ENCODE results near the gene GGCX. TPM values are rescaled to one million over a fixed set of nuclear protein-coding genes. Genes with fewer than 3 reads are reported as not detected.
"Not testable (repeated sequence)": the region's sequence is repeated elsewhere in the genome, so short reads cannot be mapped to it uniquely, and the experiment has no call there.

The GGCX gene
- total RNA-seq, 1 experiment from 2014 or later, result 115 TPM

- no peak for DNase-seq (ENCODE audit: low read depth)
Observed at GRCh38 chr2:85575739-85576138, 14.4 kb upstream of the GGCX start.

GRCh38 chr2:85566265-85566664 is 5.0 kb upstream of the GGCX start:
- no peak for DNase-seq (ENCODE audit: low read depth)

GRCh38 chr2:85564144-85564563 is 2.9 kb upstream of the GGCX start:
- DNase-seq (ENCODE audit: low read depth), result no peak

DNA sequence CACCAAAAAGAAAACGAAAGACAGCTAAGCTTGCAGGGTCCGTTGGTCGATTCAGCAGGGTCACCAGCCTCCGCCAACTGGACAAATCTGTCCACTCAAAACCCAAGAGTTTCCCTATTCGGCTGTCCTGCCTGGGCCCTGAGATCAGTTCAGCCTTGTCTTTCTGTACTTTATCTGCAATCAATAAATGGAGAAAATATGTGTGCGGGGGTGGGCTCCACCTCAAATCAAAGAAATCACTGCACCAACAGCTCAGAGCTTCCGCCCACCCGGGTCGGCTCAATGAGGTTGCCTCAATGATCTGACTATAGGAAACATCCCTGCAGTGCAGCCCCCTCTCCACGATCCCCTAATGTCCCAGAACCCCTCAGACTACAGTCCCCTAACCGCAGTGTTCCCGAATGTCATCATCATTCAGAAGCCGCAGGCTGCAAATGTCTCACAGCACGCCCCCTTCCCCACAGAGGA is 447 bp downstream of the GGCX start:
- DNase-seq (ENCODE audit: low read depth), result no peak

DNA sequence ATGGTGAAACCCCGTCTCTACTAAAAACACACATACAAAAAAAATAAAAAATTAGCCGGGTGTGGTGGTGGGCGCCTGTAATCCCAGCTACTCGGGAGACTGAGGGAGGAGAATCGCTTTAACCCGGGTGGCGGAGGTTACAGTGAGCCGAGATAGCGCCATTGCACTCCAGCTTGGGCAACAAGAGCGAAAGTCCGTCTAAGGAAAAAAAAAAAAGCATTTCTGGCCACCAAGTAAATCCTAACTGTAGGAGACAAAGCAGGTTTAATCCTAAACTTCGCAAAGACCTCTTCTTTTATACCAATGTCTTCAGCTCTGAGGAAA is 928 bp downstream of the GGCX start:
- not testable (repeated sequence) for DNase-seq (ENCODE audit: low read depth)

DNA sequence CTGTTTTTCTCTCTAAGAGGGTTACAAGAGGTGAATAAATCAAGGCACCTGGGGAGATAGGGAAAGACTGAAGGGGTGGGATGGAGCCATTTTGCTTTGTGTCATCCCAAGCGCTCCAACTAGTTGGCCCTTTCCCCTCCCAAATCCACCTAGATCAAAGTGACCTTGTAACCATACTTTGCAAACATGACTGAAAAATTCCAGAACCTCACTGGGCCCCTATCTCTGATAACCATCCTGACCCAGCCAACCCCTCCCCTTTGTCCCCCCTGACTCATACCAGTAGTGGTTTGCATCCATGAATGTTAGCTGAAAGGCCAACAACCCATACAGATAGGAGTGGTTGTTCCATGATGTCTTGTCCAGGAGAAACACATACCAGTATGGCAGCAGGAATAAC is 3.1 kb downstream of the GGCX start:
- DNase-seq (ENCODE audit: low read depth), result no peak

GRCh38 chr2:85557130-85557529 is 4.2 kb downstream of the GGCX start:
- DNase-seq (ENCODE audit: low read depth), result no peak

DNA sequence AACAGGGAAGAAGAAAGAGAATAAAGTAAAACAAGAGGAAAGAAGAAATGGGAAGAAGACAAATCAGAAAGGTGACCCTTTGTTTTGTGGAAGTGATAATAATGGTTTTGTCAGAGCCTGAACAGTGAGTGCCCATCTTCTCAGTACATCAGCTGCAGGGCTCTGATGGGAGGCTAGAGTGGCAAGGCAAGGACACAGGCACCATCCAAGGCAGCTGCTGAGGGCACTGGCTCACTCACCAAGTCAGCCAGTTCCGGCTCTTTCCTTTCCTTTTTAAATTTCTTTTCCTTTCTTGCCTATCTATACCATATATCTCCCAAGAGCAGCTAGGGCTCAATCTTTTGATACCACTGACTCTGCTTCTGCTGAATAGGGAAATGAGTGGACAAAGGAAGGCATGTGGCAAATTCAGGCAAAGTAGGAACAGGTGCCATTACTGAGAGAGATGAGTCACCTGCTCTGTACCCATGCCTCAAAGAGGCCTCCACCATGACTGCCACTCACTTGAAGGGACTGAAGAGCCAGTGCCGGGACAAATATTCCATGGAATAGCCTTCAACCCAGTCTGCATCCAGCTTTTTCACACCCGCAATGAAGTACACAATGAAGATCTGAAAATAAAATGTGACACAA is 6.2 kb downstream of the GGCX start:
- peak; percentile 73 for DNase-seq (ENCODE audit: low read depth)

DNA sequence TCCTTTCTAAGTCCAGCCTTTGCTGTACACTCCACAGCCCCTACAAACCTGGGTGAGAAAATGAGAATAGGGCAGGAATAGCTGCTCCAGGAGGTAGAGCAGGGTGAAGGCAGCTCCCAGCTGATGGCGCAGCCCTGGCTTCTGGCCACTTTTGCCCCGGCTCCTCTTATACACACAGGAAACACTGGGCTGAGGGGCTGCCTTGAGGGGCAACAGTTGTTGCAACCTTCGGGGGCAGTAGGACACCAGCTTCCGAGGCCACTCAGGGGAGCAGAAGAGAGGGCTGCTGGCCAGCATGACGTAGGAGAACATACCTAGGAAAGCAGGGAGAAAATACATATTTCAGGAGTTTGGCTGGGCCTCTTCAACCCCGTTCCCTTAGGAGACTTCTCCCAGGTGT is 8.1 kb downstream of the GGCX start:
- no peak for DNase-seq (ENCODE audit: low read depth)

DNA sequence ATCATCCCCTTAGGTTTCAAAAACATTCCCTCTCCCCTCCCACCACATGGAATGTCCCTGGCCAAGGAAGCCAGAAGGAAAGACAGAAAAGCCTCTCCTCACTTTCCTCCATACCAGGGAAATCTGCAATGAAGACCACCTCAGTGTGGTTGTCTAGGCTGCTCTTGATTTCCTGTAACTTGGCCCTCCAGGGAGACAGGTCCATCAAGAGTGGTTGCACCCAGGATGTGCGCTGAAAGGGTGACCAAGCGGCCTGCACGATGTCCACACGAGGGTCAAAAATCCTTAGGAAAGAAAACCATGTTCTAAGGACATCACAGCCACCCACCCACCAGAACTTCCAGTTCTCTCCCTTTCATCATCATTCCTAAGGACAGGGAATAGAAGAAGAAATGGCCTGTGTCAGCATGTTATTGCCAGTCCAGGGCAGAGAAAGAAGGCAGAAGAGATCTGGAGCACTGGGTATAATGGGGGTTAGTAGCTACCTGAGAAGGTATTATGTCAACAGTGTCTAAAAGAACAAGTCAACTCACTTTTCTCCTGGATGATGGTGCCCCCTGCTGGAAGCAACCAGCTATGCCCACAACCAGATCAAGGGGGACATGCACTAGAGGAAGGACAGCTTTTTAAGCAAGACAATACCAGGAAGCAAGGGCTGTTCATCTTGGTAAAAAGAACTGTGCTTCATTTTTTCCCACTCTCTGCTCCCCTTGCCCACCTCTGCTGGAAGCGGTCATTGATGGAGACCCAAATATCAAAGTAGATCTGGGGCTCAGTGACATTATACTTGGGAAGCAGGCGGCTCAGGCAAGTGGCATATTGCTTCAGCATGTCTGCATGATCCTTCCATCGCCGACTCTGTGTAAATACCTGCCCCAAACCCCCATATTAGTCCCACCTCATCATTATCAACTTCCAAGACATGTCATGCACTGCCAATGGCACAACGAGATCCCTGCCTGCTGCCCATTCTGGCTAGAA is 9.3 kb downstream of the GGCX start:
- peak; percentile 74 for DNase-seq (ENCODE audit: low read depth)

GRCh38 chr2:85550486-85550885 is 10.8 kb downstream of the GGCX start:
- DNase-seq (ENCODE audit: low read depth), result no peak

- peak; percentile 99 for DNase-seq (ENCODE audit: low read depth)
Observed at GRCh38 chr2:85549826-85550225, 11.5 kb downstream of the GGCX start.

- DNase-seq (ENCODE audit: low read depth), result no peak
Observed at GRCh38 chr2:85549095-85549494, 12.2 kb downstream of the GGCX start.

DNA sequence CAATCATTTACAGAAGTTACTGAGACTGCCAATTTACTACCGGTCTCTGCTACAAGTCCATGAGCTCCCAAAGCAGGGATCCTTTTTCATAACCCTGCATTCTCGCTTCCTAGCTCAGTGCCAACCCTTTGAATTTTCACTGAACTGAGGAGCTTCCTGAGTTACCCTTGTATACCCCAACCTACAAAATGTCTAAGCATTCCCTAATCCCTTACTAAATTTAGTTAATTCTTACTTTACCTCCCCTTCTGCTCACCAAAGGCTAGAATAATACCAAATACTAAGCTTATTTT is 12.7 kb downstream of the GGCX start:
- no peak for DNase-seq (ENCODE audit: low read depth)

- DNase-seq (ENCODE audit: low read depth), result peak; percentile 74
Observed at GRCh38 chr2:85547859-85548607, 13.3 kb downstream of the GGCX start.

GRCh38 chr2:85547089-85547858 is 14.0 kb downstream of the GGCX start:
- DNase-seq (ENCODE audit: low read depth), result peak; percentile 86

DNA sequence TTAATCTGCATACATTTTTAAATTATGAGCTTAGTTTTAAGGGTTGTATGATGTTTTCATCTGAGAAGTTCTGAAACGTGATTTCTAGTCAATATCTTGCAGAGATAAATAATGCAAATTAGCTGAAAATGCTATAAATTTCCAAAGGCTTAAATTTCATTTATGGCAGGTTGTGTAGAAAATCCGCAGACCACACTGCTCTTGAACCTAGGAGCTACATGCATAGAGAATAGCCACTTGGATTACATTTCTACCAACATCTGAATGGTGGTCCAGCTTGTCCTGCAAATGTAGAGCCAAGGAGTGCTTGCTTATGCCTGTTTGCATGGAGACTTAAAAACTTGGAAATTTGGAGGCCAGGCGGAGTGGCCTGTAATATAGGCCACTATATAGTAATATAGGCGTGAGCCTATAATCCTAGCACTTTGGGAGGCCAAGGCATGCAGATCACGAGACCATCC is 15.5 kb downstream of the GGCX start:
- no peak for DNase-seq (ENCODE audit: low read depth)

DNA sequence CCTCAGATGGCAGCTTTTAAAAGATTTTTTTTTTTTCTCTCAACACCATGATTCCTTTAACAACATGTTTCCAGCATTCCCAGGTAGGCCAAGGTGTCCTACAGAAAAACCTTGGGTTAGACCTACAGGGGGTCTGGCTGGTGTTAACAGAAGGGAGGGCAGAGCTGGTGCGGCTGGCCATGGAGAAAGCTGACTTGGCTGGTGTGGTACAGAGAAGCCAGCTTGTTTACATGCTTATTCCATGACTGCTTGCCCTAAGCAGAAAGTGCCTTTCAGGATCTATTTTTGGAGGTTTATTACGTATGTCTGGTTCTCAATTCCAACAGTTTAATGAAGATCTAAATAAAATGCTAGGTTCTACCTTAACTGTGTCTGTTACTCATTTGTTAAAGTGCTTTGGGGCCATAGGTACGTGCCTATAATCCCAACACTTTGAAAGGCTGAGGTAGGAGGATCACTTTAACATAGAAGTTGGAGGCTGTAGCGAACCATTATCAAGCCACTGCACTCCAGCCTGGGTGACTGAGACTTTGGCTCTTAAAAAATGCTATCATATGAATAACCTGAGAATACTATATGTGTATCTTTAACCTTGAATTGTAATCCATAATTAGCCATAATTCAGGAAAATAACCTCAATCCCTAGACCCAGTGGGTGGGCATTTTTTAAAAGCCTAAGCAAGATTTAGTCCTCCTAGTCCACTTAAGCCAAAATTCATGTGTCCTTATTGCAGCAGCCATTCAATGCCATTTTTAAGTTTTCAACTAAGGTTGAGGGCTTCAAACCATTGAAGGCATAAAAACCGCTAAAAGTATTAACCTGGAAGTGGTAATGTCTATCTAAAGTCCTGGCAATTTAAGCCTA is 16.1 kb downstream of the GGCX start:
- not testable (repeated sequence) for DNase-seq (ENCODE audit: low read depth)

GRCh38 chr2:85544254-85544691 is 17.0 kb downstream of the GGCX start:
- DNase-seq (ENCODE audit: low read depth), result not testable (repeated sequence)

GRCh38 chr2:85542777-85543176 is 18.5 kb downstream of the GGCX start:
- DNase-seq (ENCODE audit: low read depth), result no peak
